ENCODE results near the gene TUSC2. TPM values are rescaled to one million over a fixed set of nuclear protein-coding genes. Genes with fewer than 3 reads are reported as not detected.

TUSC2 gene
- polyA plus RNA-seq, 1 donor from 2014 or later, result 88.8 TPM

- peak overlapping the region; percentile 73 for H3K4me2 ChIP-seq (ENCODE audit: low read length)
- TF ChIP-seq MXI1 (conservative IDR thresholded peaks at IDR 0.05; ENCODE audit: poor library complexity, severe bottlenecking) (no peak), SMC3 (conservative IDR thresholded peaks at IDR 0.05; ENCODE audit: poor library complexity) (no peak), RAD21 (conservative IDR thresholded peaks at IDR 0.05) (no peak), EP300 (conservative IDR thresholded peaks at IDR 0.05; ENCODE audit: poor library complexity, severe bottlenecking) (no peak), EZH2 (IDR thresholded peaks at IDR 0.05; ENCODE audit: borderline replicate concordance, insufficient read depth, low read length, poor library complexity, severe bottlenecking) (no peak), TAF1 (IDR thresholded peaks at IDR 0.05; ENCODE audit: low read depth) (no peak), CTCF (IDR thresholded peaks at IDR 0.05; ENCODE audit: poor library complexity, severe bottlenecking) (no peak), POLR2AphosphoS5 (IDR thresholded peaks at IDR 0.05) (no peak), REST (IDR thresholded peaks at IDR 0.05; ENCODE audit: borderline replicate concordance) (no peak)
- peak overlapping the region; percentile 94 for H3K4me3 ChIP-seq (ENCODE audit: low read length)
- no peaks in the 10 kb centered on the region for H3K27me3 ChIP-seq (ENCODE audit: insufficient read depth, low read depth, low read length)
- peaks cover 9% of the 10 kb centered on the region for H4K20me1 ChIP-seq (ENCODE audit: insufficient read depth)
- no peak overlapping the region for H3K27ac ChIP-seq (ENCODE audit: low read length)
- peak overlapping the region; percentile 95 for H3K9ac ChIP-seq (ENCODE audit: low read length)
- no peaks in the 10 kb centered on the region for H3F3A ChIP-seq (ENCODE audit: insufficient read depth, low read length, poor library complexity, severe bottlenecking)
- H3K9me2 ChIP-seq (ENCODE audit: insufficient read depth, low read length), result no peaks in the 10 kb centered on the region
- H3K79me2 ChIP-seq (replicated peaks; ENCODE audit: insufficient read depth, low read length), result peaks cover 38% of the 10 kb centered on the region
- no peaks in the 10 kb centered on the region for H3K9me3 ChIP-seq (ENCODE audit: low read length)
- H3K36me3 ChIP-seq (ENCODE audit: insufficient read depth, low read length), result no peaks in the 10 kb centered on the region
- no peak overlapping the region for H2AFZ ChIP-seq (ENCODE audit: low read depth, low read length)
These were observed 29.5 kb upstream of the TUSC2 start for GRCh38 chr3:50357481-50357880.

- H3K27ac ChIP-seq (ENCODE audit: low read length), result no peak overlapping the region
- TF ChIP-seq RAD21 (conservative IDR thresholded peaks at IDR 0.05) (no peak), SMC3 (conservative IDR thresholded peaks at IDR 0.05; ENCODE audit: poor library complexity) (no peak), REST (IDR thresholded peaks at IDR 0.05; ENCODE audit: borderline replicate concordance) (no peak), EZH2 (IDR thresholded peaks at IDR 0.05; ENCODE audit: borderline replicate concordance, insufficient read depth, low read length, poor library complexity, severe bottlenecking) (no peak), CTCF (IDR thresholded peaks at IDR 0.05; ENCODE audit: poor library complexity, severe bottlenecking) (no peak), TAF1 (IDR thresholded peaks at IDR 0.05; ENCODE audit: low read depth) (no peak), POLR2AphosphoS5 (IDR thresholded peaks at IDR 0.05) (no peak), EP300 (conservative IDR thresholded peaks at IDR 0.05; ENCODE audit: poor library complexity, severe bottlenecking) (no peak), MXI1 (conservative IDR thresholded peaks at IDR 0.05; ENCODE audit: poor library complexity, severe bottlenecking) (no peak)
- H2AFZ ChIP-seq (ENCODE audit: low read depth, low read length), result no peak overlapping the region
- peak overlapping the region; percentile 73 for H3K4me2 ChIP-seq (ENCODE audit: low read length)
- no peaks in the 10 kb centered on the region for H3K27me3 ChIP-seq (ENCODE audit: insufficient read depth, low read depth, low read length)
- no peaks in the 10 kb centered on the region for H3F3A ChIP-seq (ENCODE audit: insufficient read depth, low read length, poor library complexity, severe bottlenecking)
- peak overlapping the region; percentile 21 for H3K9ac ChIP-seq (ENCODE audit: low read length)
- H3K9me3 ChIP-seq (ENCODE audit: low read length), result no peaks in the 10 kb centered on the region
- H4K20me1 ChIP-seq (ENCODE audit: insufficient read depth), result peaks cover 9% of the 10 kb centered on the region
- H3K9me2 ChIP-seq (ENCODE audit: insufficient read depth, low read length), result no peaks in the 10 kb centered on the region
- H3K36me3 ChIP-seq (ENCODE audit: insufficient read depth, low read length), result no peaks in the 10 kb centered on the region
- H3K79me2 ChIP-seq (replicated peaks; ENCODE audit: insufficient read depth, low read length), result peaks cover 38% of the 10 kb centered on the region
- peak overlapping the region; percentile 94 for H3K4me3 ChIP-seq (ENCODE audit: low read length)
These were observed 28.5 kb upstream of the TUSC2 start for GRCh38 chr3:50356553-50356952.

All from neural cell (in vitro differentiated cells).